SK-N-MC (cell line): ENCODE data around the gene GRB10.

ENCODE experiments used
- DNase-seq: peaks from one replicate; pipeline ENCODE4 v3.0.0-alpha.2; 2011; ENCODE audit warnings: low read depth, low spot score
- H3K27ac ChIP-seq: fragments of 200-600 bp; sonication (generic); 2 replicates; pipeline ENCODE4 v1.5.1; 2016; ENCODE audit warnings: mixed run types
- H3K36me3 ChIP-seq: fragments of 200-600 bp; sonication (generic); 2 replicates; pipeline ENCODE4 v1.6.1; 2017; ENCODE audit warnings: antibody characterized with exemption, low read length, mixed read lengths; ENCODE audit not compliant: insufficient read depth
- H3K4me3 ChIP-seq: fragments of 200-600 bp; sonication (generic); 2 replicates; pipeline ENCODE4 v1.5.1; 2016
- H3K9ac ChIP-seq: fragments of 200-600 bp; sonication (generic); 2 replicates; pipeline ENCODE4 v1.8.0; 2017; ENCODE audit warnings: mixed run types, mixed read lengths; ENCODE audit not compliant: insufficient read length
- H3K9me3 ChIP-seq: fragments of 200-600 bp; sonication (generic); 2 replicates; pipeline ENCODE4 v1.6.1; 2017; ENCODE audit warnings: low read depth, mild to moderate bottlenecking, antibody characterized with exemption, low read length, moderate library complexity, mixed read lengths
- EZH2 ChIP-seq: fragments of 200-600 bp; sonication (generic); IDR thresholded peaks from one replicate; pipeline ENCODE4 v1.6.1; 2017; ENCODE audit warnings: antibody characterized with exemption
- FOXP2 ChIP-seq: optimal IDR thresholded peaks from 2 replicates; pipeline ENCODE3; 2011; ENCODE audit warnings: mild to moderate bottlenecking, moderate library complexity; ENCODE audit not compliant: insufficient read depth; ENCODE audit errors: extremely low read length, control extremely low read depth
- POLR2AphosphoS5 ChIP-seq: IDR thresholded peaks from 2 replicates; pipeline ENCODE4 v1.6.1; 2012; ENCODE audit warnings: mild to moderate bottlenecking, low read depth, low read length, borderline replicate concordance

GRB10 gene

DNA sequence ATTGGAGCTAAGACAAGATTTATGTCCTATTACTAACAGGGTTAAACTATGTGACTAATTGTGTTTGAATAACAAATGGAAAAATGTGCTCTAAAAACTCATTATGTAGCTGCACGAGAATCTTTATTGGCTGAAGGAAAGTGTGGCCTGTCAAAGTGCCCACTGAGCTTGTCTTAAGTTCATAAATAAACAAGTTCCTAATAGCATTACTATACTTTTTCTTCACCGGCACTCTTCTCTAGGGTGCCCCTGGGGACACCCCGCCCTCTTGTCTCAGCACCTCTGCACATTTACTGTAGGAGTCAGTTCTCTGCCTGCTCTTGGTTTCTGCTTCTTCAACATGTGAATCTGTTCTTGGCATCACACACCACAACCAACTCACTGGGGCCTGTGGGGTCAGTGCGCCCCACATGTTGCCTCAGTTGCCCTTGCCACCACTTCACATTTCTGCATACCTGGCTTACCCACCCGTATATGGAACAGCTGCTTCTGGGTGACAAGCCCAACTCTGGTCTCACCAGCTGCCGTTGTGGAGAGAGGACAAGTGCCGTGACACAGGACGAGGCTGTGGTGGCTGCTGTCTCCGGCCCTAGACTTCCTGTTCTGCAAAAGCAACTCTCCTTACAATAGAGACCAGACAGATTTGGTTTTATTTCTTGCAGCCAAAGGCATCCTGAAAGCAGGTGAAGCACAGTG, 121.2 kb downstream of the GRB10 start:
- no peak overlapping the region for H3K9ac ChIP-seq
- H3K27ac ChIP-seq: no peak overlapping the region
- no peak for TF ChIP-seq FOXP2
- no peak for TF ChIP-seq POLR2AphosphoS5
- TF ChIP-seq EZH2: no peak
- no peak overlapping the region for H3K4me3 ChIP-seq
- H3K9me3 ChIP-seq: no peaks in the 10 kb centered on the region
- H3K36me3 ChIP-seq: peaks cover 40% of the 10 kb centered on the region
- DNase-seq: no peak

DNA sequence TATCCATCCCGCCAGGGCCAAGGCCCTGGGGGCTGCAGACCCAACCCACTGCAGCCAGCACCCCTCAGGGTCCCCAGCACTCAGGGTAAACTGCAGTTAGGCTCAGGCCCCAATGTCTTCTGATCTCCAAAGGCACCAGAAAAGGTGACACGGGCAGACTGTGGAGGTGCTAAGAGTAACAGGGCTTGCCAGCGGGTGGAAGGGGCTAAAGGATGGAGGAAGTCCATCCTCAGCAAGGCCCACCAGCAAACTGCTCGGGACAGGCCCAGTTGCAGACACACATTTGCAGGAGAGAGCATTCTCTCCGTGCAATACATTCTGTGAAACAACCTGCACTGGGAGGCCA, 121.9 kb downstream of the GRB10 start:
- Histone ChIP-seq H3K9ac (no peak overlapping the region), H3K36me3 (peaks cover 38% of the 10 kb centered on the region), H3K4me3 (no peak overlapping the region), H3K27ac (no peak overlapping the region), H3K9me3 (no peaks in the 10 kb centered on the region)
- TF ChIP-seq EZH2 (no peak), POLR2AphosphoS5 (no peak), FOXP2 (no peak)
- no peak for DNase-seq

DNA sequence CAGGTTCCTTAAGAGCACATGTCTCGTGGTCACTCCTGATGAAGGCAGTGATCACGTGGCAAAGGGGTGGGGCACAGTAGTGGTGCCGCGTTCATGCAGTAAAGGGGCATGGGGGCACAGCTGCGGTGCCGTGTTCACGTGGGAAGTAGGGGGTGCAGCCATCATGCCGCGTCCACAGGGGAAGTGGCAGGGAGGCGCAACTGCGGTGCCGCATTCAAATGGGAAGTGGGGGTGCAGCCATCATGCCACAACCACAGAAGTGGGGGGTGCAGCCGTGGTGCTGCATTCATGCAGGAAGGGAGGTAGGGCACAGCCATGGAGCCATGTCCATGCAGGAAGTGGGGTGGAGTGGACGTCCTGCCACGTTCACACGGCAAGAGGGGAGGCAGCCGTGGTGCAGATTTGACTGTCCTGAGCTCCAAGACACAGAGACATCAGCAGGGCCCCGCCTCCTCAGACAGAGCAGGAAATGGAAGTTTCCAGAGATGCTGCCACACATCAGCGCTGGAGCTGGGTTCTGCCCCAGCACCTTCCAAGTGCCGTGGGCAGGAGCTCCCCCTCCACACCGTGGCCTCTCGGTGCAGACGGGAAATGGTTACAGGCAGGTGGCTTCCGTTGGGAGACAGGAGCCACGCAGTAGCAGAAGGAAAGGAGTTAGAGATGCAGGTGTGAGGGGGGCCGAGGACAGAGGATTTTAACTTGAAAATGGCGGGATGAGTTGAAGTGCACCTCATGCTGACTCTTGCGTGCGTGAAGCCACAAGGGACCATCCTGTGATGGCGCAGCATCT, 122.5 kb downstream of the GRB10 start:
- H3K36me3 ChIP-seq: peaks cover 38% of the 10 kb centered on the region
- no peak for DNase-seq
- TF ChIP-seq POLR2AphosphoS5: no peak
- no peak for TF ChIP-seq EZH2
- no peak for TF ChIP-seq FOXP2
- no peak overlapping the region for H3K9ac ChIP-seq
- H3K4me3 ChIP-seq: no peak overlapping the region
- H3K27ac ChIP-seq: no peak overlapping the region
- H3K9me3 ChIP-seq: no peaks in the 10 kb centered on the region

DNA sequence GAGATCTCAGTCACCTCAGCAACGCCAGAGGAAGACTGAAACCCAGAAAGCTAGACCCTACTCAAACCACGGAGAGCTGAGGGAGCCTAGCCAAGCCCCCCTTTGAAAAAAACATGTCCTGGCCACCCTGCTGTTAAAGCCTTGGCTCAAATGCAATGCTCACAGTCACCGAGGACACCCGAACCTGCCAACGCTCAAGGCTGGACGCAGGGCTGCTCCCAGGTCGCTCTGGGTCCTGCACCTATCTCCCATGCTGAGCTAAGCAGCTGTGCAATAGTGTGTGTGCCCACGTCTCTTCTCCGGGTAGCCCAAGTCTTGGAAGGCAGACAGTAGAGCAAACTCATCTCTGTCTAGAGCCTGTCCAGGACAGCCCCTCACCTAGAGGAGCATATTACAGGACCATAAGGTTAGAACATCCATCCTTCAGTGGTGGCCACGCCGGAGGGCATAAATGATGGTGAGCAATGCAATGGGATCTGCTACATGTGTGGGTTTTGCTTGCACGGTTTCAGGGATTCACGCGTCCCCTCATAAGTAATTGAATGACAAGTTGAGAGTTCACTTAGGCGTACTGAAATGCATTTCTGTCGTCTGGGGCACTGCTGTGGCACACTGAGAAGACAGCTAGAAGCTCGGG, 123.2 kb downstream of the GRB10 start:
- Histone ChIP-seq H3K9me3 (no peaks in the 10 kb centered on the region), H3K9ac (no peak overlapping the region), H3K4me3 (no peak overlapping the region), H3K36me3 (peaks cover 35% of the 10 kb centered on the region), H3K27ac (no peak overlapping the region)
- no peak for DNase-seq
- no peak for TF ChIP-seq POLR2AphosphoS5
- no peak for TF ChIP-seq EZH2
- TF ChIP-seq FOXP2: no peak

DNA sequence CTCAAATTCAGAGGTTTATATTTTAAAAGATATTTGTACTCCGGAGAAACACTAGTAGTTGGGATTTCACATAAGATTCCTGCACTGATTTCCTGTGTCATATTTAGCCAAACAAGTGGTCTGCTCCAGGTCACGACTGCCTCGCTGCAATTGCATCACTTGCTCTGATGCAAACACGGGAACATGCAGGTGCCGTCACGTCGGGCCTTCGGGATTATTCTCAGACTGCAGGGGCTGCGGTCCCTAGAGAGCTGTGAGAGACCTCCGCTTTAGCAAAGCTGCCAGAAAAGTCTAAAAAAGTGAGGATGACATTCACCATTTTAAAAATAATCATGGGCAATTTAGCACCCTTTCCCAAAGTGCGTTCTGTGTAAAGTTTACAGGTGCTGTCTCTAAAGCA, 124.0 kb downstream of the GRB10 start:
- H3K36me3 ChIP-seq: peaks cover 31% of the 10 kb centered on the region
- no peak for DNase-seq
- no peak overlapping the region for H3K9ac ChIP-seq
- TF ChIP-seq EZH2 (no peak), FOXP2 (no peak), POLR2AphosphoS5 (no peak)
- no peak overlapping the region for H3K4me3 ChIP-seq
- H3K9me3 ChIP-seq: no peaks in the 10 kb centered on the region
- no peak overlapping the region for H3K27ac ChIP-seq

DNA sequence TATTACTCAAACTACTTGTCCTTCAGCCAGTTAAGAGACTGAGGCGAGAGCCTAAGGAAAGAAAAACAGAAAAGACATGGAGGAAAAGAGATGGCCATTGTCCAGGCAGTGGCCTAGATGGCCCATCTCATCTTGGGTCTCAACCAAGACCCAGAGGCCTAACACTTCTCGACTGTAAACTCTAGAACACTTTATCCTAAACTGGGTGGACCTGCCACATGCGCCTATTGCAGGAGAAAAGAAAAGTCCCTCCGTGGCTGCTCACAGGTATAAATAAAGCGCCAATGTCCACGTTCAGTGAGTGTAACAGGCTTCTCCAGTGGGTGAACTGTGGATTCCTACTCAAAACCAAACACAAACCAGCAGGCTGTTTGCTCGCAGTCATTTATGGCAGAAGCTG, 124.8 kb downstream of the GRB10 start:
- Histone ChIP-seq H3K9me3 (no peaks in the 10 kb centered on the region), H3K36me3 (peaks cover 23% of the 10 kb centered on the region), H3K4me3 (no peak overlapping the region), H3K9ac (no peak overlapping the region), H3K27ac (no peak overlapping the region)
- no peak for DNase-seq
- no peak for TF ChIP-seq FOXP2
- no peak for TF ChIP-seq POLR2AphosphoS5
- TF ChIP-seq EZH2: no peak

DNA sequence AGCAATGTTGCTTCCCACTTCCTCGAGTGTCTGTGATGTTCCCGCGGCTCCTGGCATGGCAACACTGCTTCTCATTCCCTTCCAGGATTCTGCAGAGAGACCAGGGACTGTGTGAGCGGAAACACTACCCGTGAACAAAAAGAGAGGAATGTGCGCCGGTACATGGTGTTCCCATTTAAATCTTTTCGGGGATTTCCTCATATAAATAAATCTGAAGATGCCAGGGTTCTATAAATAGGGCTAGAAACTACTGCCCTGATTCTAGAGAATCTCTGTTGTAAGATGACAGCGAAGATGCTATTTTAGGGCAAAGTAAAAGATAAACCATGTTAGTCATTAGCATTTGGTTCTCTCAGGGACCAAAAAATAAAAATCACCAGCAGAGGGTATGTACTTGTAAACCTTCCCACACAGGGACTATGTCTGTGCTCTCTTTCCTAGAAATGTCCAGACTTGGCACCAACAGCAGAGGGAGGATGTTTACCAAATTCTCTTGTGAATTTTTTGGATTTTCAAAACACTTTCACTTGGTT, 125.3 kb downstream of the GRB10 start:
- Histone ChIP-seq H3K9me3 (no peaks in the 10 kb centered on the region), H3K4me3 (no peak overlapping the region), H3K9ac (no peak overlapping the region), H3K27ac (no peak overlapping the region), H3K36me3 (peaks cover 23% of the 10 kb centered on the region)
- DNase-seq: no peak
- TF ChIP-seq POLR2AphosphoS5 (no peak), EZH2 (no peak), FOXP2 (no peak)

DNA sequence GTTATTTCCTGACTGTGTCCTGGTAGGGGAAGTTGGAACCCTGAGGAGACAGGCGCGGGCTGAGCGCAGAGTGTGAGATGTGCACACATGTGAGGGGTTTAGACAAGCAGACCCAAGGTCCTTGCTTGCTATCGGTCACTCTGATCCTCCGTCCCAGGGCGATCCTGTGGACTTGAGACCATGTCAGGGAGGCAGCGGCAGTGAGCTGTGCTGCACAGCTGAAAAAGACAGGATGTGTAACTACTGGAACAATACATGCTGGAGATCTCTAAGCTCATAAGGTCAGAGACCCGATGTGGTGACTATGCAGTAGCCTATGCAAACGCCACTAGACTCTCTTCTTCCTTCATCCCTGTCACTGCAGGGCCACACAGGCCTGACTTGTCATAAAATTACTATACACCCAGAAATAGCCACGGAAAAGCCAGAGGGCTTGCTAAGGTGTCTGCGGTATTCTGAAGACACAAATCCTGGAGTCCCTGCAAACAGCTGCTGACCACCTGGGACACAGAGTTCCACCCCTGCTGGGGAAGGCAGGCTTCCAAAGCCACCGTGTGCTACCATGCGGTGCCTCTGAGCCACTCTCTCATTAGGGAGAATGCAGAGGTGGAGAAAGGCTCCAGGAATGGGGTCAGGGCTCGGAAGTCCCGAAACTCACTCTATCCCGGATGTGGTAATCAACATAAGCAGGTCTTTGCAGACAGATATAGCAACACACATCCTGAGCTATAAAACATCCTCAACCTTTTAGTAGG, 126.4 kb downstream of the GRB10 start:
- Histone ChIP-seq H3K9me3 (no peaks in the 10 kb centered on the region), H3K27ac (no peak overlapping the region), H3K36me3 (peaks cover 13% of the 10 kb centered on the region), H3K9ac (no peak overlapping the region), H3K4me3 (no peak overlapping the region)
- TF ChIP-seq POLR2AphosphoS5: no peak
- no peak for TF ChIP-seq FOXP2
- DNase-seq: no peak

DNA sequence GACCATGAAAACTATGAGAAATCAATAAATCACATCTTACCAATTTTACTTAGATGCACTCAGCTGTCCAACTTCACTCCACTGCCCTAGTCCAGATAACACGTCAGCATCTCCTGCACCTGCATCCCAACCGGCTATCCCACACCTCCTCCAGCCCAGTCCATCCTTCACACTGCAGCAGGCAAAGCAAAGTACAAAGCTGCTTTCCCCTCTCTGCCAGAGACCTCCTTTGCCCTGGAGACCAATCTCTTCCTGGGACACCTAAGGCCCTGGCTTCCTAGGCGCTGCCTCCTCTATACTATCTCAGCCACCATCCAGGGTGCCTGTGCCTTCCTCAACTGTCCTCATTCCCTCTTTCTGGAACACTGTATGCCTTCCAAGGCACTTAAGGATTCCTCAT, 127.2 kb downstream of the GRB10 start:
- no peak for DNase-seq
- Histone ChIP-seq H3K4me3 (no peak overlapping the region), H3K27ac (no peak overlapping the region), H3K9ac (no peak overlapping the region), H3K36me3 (peaks cover 11% of the 10 kb centered on the region; the same call in 1 of the 2 replicates), H3K9me3 (no peaks in the 10 kb centered on the region)
- TF ChIP-seq FOXP2 (no peak), EZH2 (no peak), POLR2AphosphoS5 (no peak)
